Activated naive CD8-positive, alpha-beta T cell (primary cell): Measurements from ENCODE around the gene MEGF11.

Source experiments
- H3K27ac Mint-ChIP-seq: one replicate; pipeline ENCODE4 v1.8.0; 2021; ENCODE audit warnings: mixed read lengths
- H3K27me3 Mint-ChIP-seq: one replicate; pipeline ENCODE4 v1.8.0; 2021; ENCODE audit warnings: mixed read lengths
- H3K36me3 Mint-ChIP-seq: one replicate; pipeline ENCODE4 v1.8.0; 2021; ENCODE audit warnings: mixed read lengths
- H3K4me1 Mint-ChIP-seq: one replicate; pipeline ENCODE4 v1.8.0; 2021; ENCODE audit warnings: low read depth, mixed read lengths
- H3K4me3 Mint-ChIP-seq: one replicate; pipeline ENCODE4 v1.8.0; 2021; ENCODE audit warnings: mild to moderate bottlenecking, mixed read lengths
- H3K9me3 Mint-ChIP-seq: one replicate; pipeline ENCODE4 v1.8.0; 2021; ENCODE audit warnings: low read depth, mixed read lengths

The MEGF11 gene

GRCh38 chr15:66089049-66089448 lies 164.5 kb downstream of the MEGF11 start:
- no peaks in the 10 kb centered on the region for H3K9me3 Mint-ChIP-seq
- H3K36me3 Mint-ChIP-seq: no peaks in the 10 kb centered on the region
- no peak overlapping the region for H3K27ac Mint-ChIP-seq

GRCh38 chr15:66085128-66085527 lies 168.4 kb downstream of the MEGF11 start:
- no peak overlapping the region for H3K27ac Mint-ChIP-seq
- no peaks in the 10 kb centered on the region for H3K4me1 Mint-ChIP-seq
- H3K9me3 Mint-ChIP-seq: no peaks in the 10 kb centered on the region
- peaks cover 2% of the 10 kb centered on the region for H3K27me3 Mint-ChIP-seq
- H3K4me3 Mint-ChIP-seq: no peak overlapping the region
- H3K36me3 Mint-ChIP-seq: no peaks in the 10 kb centered on the region

More at GRCh38 chr15:66089049-66089448, 164.5 kb downstream of the MEGF11 start:
- peaks cover 3% of the 10 kb centered on the region for H3K27me3 Mint-ChIP-seq
- no peaks in the 10 kb centered on the region for H3K4me1 Mint-ChIP-seq
- no peak overlapping the region for H3K4me3 Mint-ChIP-seq

GRCh38 chr15:66084704-66085103 lies 168.8 kb downstream of the MEGF11 start:
- H3K27ac Mint-ChIP-seq: no peak overlapping the region
- no peaks in the 10 kb centered on the region for H3K9me3 Mint-ChIP-seq
- H3K4me3 Mint-ChIP-seq: no peak overlapping the region
- H3K27me3 Mint-ChIP-seq: peaks cover 2% of the 10 kb centered on the region
- no peaks in the 10 kb centered on the region for H3K4me1 Mint-ChIP-seq
- no peaks in the 10 kb centered on the region for H3K36me3 Mint-ChIP-seq

- Mint-ChIP-seq H3K27me3 (peaks cover 17% of the 10 kb centered on the region), H3K9me3 (no peaks in the 10 kb centered on the region), H3K27ac (no peak overlapping the region), H3K36me3 (no peaks in the 10 kb centered on the region), H3K4me1 (no peaks in the 10 kb centered on the region), H3K4me3 (no peak overlapping the region)
These were observed 172.7 kb downstream of the MEGF11 start for GRCh38 chr15:66080717-66081398.

- no peak overlapping the region for H3K4me3 Mint-ChIP-seq
These were observed 174.6 kb downstream of the MEGF11 start for GRCh38 chr15:66078929-66079275.

GRCh38 chr15:66078196-66078928 lies 175.2 kb downstream of the MEGF11 start:
- H3K4me3 Mint-ChIP-seq: no peak overlapping the region
- H3K36me3 Mint-ChIP-seq: no peaks in the 10 kb centered on the region
- H3K27me3 Mint-ChIP-seq: peaks cover 15% of the 10 kb centered on the region
- no peak overlapping the region for H3K27ac Mint-ChIP-seq
- H3K9me3 Mint-ChIP-seq: no peaks in the 10 kb centered on the region
- H3K4me1 Mint-ChIP-seq: no peaks in the 10 kb centered on the region

More at GRCh38 chr15:66078929-66079275, 174.6 kb downstream of the MEGF11 start:
- Mint-ChIP-seq H3K36me3 (no peaks in the 10 kb centered on the region), H3K4me1 (no peaks in the 10 kb centered on the region), H3K27me3 (peaks cover 15% of the 10 kb centered on the region), H3K9me3 (no peaks in the 10 kb centered on the region), H3K27ac (no peak overlapping the region)

- H3K36me3 Mint-ChIP-seq: no peaks in the 10 kb centered on the region
- no peak overlapping the region for H3K4me3 Mint-ChIP-seq
- H3K27ac Mint-ChIP-seq: no peak overlapping the region
- H3K9me3 Mint-ChIP-seq: no peaks in the 10 kb centered on the region
- no peaks in the 10 kb centered on the region for H3K4me1 Mint-ChIP-seq
- H3K27me3 Mint-ChIP-seq: peaks cover 15% of the 10 kb centered on the region
These were observed 176.3 kb downstream of the MEGF11 start for GRCh38 chr15:66077320-66077663.

GRCh38 chr15:66076591-66077319 lies 176.8 kb downstream of the MEGF11 start:
- Mint-ChIP-seq H3K27ac (no peak overlapping the region), H3K4me3 (no peak overlapping the region), H3K27me3 (peaks cover 15% of the 10 kb centered on the region), H3K4me1 (no peaks in the 10 kb centered on the region), H3K9me3 (no peaks in the 10 kb centered on the region), H3K36me3 (no peaks in the 10 kb centered on the region)

GRCh38 chr15:66075947-66076346 lies 177.6 kb downstream of the MEGF11 start:
- Mint-ChIP-seq H3K4me3 (no peak overlapping the region), H3K36me3 (no peaks in the 10 kb centered on the region), H3K4me1 (no peaks in the 10 kb centered on the region), H3K27me3 (peaks cover 15% of the 10 kb centered on the region), H3K27ac (no peak overlapping the region), H3K9me3 (no peaks in the 10 kb centered on the region)

GRCh38 chr15:66072616-66073361 lies 180.8 kb downstream of the MEGF11 start:
- H3K27me3 Mint-ChIP-seq: peaks cover 10% of the 10 kb centered on the region
- no peaks in the 10 kb centered on the region for H3K36me3 Mint-ChIP-seq
- H3K4me1 Mint-ChIP-seq: no peaks in the 10 kb centered on the region
- H3K27ac Mint-ChIP-seq: no peak overlapping the region
- H3K4me3 Mint-ChIP-seq: no peak overlapping the region
- no peaks in the 10 kb centered on the region for H3K9me3 Mint-ChIP-seq

- Mint-ChIP-seq H3K9me3 (no peaks in the 10 kb centered on the region), H3K4me1 (no peaks in the 10 kb centered on the region), H3K27me3 (peaks cover 3% of the 10 kb centered on the region), H3K27ac (no peak overlapping the region), H3K4me3 (no peak overlapping the region), H3K36me3 (no peaks in the 10 kb centered on the region)
These were observed 181.6 kb downstream of the MEGF11 start for GRCh38 chr15:66071921-66072295.

- H3K4me1 Mint-ChIP-seq: no peaks in the 10 kb centered on the region
- no peak overlapping the region for H3K4me3 Mint-ChIP-seq
- peaks cover 1% of the 10 kb centered on the region for H3K27me3 Mint-ChIP-seq
- no peak overlapping the region for H3K27ac Mint-ChIP-seq
- H3K9me3 Mint-ChIP-seq: no peaks in the 10 kb centered on the region
- no peaks in the 10 kb centered on the region for H3K36me3 Mint-ChIP-seq
These were observed 182.2 kb downstream of the MEGF11 start for GRCh38 chr15:66071160-66071920.

- no peak overlapping the region for H3K4me3 Mint-ChIP-seq
- H3K9me3 Mint-ChIP-seq: no peaks in the 10 kb centered on the region
- no peaks in the 10 kb centered on the region for H3K4me1 Mint-ChIP-seq
- H3K27me3 Mint-ChIP-seq: no peaks in the 10 kb centered on the region
- H3K27ac Mint-ChIP-seq: no peak overlapping the region
- H3K36me3 Mint-ChIP-seq: no peaks in the 10 kb centered on the region
These were observed 183.2 kb downstream of the MEGF11 start for GRCh38 chr15:66070220-66070934.

- Mint-ChIP-seq H3K4me3 (no peak overlapping the region), H3K27me3 (no peaks in the 10 kb centered on the region), H3K27ac (no peak overlapping the region), H3K4me1 (no peaks in the 10 kb centered on the region), H3K36me3 (no peaks in the 10 kb centered on the region), H3K9me3 (no peaks in the 10 kb centered on the region)
These were observed 183.8 kb downstream of the MEGF11 start for GRCh38 chr15:66069751-66070150.
